HepG2 (cell line): Measurements from ENCODE around the gene LDLRAD4. TPM values are rescaled to one million over a fixed set of nuclear protein-coding genes. Genes with fewer than 3 reads are reported as not detected.

ENCODE experiments used
- ATAC-seq: fragments of 200-7000 bp; cut with Tn5 transposase; 3 replicates; pipeline ENCODE4 v1.9.1; 2020; ENCODE audit warnings: mild to moderate bottlenecking, moderate library complexity
- BruUV-seq: library from RNA; stranded (reverse); fragments of 400-500 nt; replicated peaks from 2 replicates; lab custom pipeline; 2021; lab: Mats Ljungman, UMichigan
- CTCF ChIA-PET: fragments of 300-600 bp; formaldehyde crosslinking; extraction: SDS; loops from one replicate; lab custom pipeline; 2021; ENCODE audit warnings: low total read pairs, inconsistent platforms, low intra/inter-chr PET ratio; lab: Yijun Ruan, JAX
- POLR2A ChIA-PET: fragments of 350-600 bp; sonication (Branson Sonifier 250); formaldehyde crosslinking; loops from one replicate; lab custom pipeline; 2020; ENCODE audit warnings: antibody characterized with exemption, inconsistent platforms; lab: Yijun Ruan, JAX
- DNase-seq: peaks from one replicate; pipeline ENCODE4 v3.0.0-alpha.2; 2015; ENCODE audit warnings: low spot score
- FAIRE-seq: peaks from 3 replicates; lab custom pipeline; 2011; peaks lifted over from hg19 to GRCh38; lab: Jason Lieb, UNC
- H2AFZ ChIP-seq: one replicate; pipeline ENCODE4 v1.6.1; 2011; ENCODE audit warnings: low read length, inconsistent platforms
- H3K27ac ChIP-seq: fragments of 300-600 bp; 3 replicates; pipeline ENCODE4 v1.8.0; 2011; ENCODE audit warnings: mixed run types, mild to moderate bottlenecking, mixed read lengths, low read length, inconsistent platforms; ENCODE audit not compliant: insufficient read depth; ENCODE audit errors: extremely low read length
- H3K27me3 ChIP-seq, 2 experiments: fragments of 200-600 bp in 1 of 2; 2 replicates in 1 of 2; 3 replicates in 1 of 2; pipeline versions ENCODE4 v1.6.0 to v1.8.0; 2011; ENCODE audit warnings: low read length in 2 of 2, mild to moderate bottlenecking in 2 of 2, moderate library complexity in 2 of 2, inconsistent platforms in 1 of 2; ENCODE audit not compliant: insufficient read depth in 2 of 2, control insufficient read depth in 1 of 2
- H3K36me3 ChIP-seq, 2 experiments: fragments of 200-600 bp in 1 of 2; replicated peaks in 1 of 2; 2 replicates in 1 of 2; 3 replicates in 1 of 2; pipeline versions ENCODE4 v1.5.1 to v1.8.0; 2011; ENCODE audit warnings: low read length in 2 of 2, inconsistent platforms in 1 of 2; ENCODE audit not compliant: insufficient read depth in 2 of 2, control insufficient read depth in 1 of 2
- H3K4me1 ChIP-seq: 2 replicates; pipeline ENCODE4 v1.5.1; 2012; ENCODE audit warnings: low read length, inconsistent platforms; ENCODE audit not compliant: insufficient read depth
- H3K4me2 ChIP-seq: 2 replicates; pipeline ENCODE4 v1.6.0; 2011; ENCODE audit warnings: low read depth, low read length, inconsistent platforms
- H3K4me3 ChIP-seq, 3 experiments: fragments of 200-600 bp in 1 of 3; sonication (generic), shearing (Covaris generic) in 1 of 3; replicated peaks in 1 of 3; 2 replicates each; pipeline ENCODE4 v1.5.1; 2011 to 2016; ENCODE audit warnings: low read length in 3 of 3, inconsistent platforms in 2 of 3, low read depth in 2 of 3, mild to moderate bottlenecking in 2 of 3, control low read depth in 1 of 3, mixed read lengths in 1 of 3; ENCODE audit not compliant: insufficient read depth in 1 of 3
- H3K79me2 ChIP-seq: one replicate; pipeline ENCODE4 v1.6.1; 2011; ENCODE audit warnings: low read length, inconsistent platforms; ENCODE audit not compliant: insufficient read depth
- H3K9ac ChIP-seq: 2 replicates; pipeline ENCODE4 v1.6.0; 2011; ENCODE audit warnings: mild to moderate bottlenecking, low read depth, low read length, inconsistent platforms; ENCODE audit not compliant: insufficient read depth
- H3K9me3 ChIP-seq: 2 replicates; pipeline ENCODE4 v1.5.1; 2012; ENCODE audit warnings: mild to moderate bottlenecking, low read length
- H4K20me1 ChIP-seq: 2 replicates; pipeline ENCODE4 v1.6.0; 2011; ENCODE audit warnings: inconsistent platforms, mild to moderate bottlenecking, low read length, moderate library complexity; ENCODE audit not compliant: insufficient read depth
- CENPT ChIP-seq: sonication (generic); formaldehyde crosslinking; IDR thresholded peaks from 2 replicates; pipeline ENCODE4 v1.8.0; 2022; ENCODE audit warnings: low read depth, mild to moderate bottlenecking, moderate library complexity, missing genetic modification reagents
- DNMT3B ChIP-seq: conservative IDR thresholded peaks from 2 replicates; pipeline ENCODE4 v1.6.1; 2016; ENCODE audit warnings: missing biosample characterization, control low read depth
- FIP1L1 ChIP-seq: fragments of 200-400 bp; formaldehyde crosslinking; IDR thresholded peaks from 2 replicates; pipeline ENCODE4 v1.6.1; 2018; ENCODE audit warnings: low read depth, mild to moderate bottlenecking, low read length, moderate library complexity, borderline replicate concordance; ENCODE audit not compliant: insufficient read depth
- FOXP4 ChIP-seq: sonication (generic); formaldehyde crosslinking; IDR thresholded peaks from 2 replicates; pipeline ENCODE4 v1.4.0; 2020; ENCODE audit warnings: missing genetic modification reagents
- GLI4 ChIP-seq: sonication (generic); formaldehyde crosslinking; IDR thresholded peaks from 2 replicates; pipeline ENCODE4 v1.5.1; 2020; ENCODE audit warnings: missing genetic modification reagents, mild to moderate bottlenecking, moderate library complexity, borderline replicate concordance
- HDAC6 ChIP-seq: fragments of 200-600 bp; sonication (generic); IDR thresholded peaks from 2 replicates; pipeline ENCODE4 v1.7.0; 2017; ENCODE audit warnings: mild to moderate bottlenecking, antibody characterized with exemption, low read length, low read depth
- LCORL ChIP-seq, 2 experiments: fragments of 450-650 bp in 1 of 2; sonication (generic) in 1 of 2; formaldehyde crosslinking in 1 of 2; IDR thresholded peaks; 2 replicates each; pipeline versions ENCODE4 v1.5.0 to v1.6.1; 2017 to 2020; ENCODE audit warnings: antibody characterized with exemption in 1 of 2, missing genetic modification reagents in 1 of 2
- NFRKB ChIP-seq: fragments of 450-650 bp; IDR thresholded peaks from 2 replicates; pipeline ENCODE4 v1.6.1; 2017
- ZNF414 ChIP-seq: sonication (generic); formaldehyde crosslinking; IDR thresholded peaks from 2 replicates; pipeline ENCODE4 v1.5.0; 2020; ENCODE audit warnings: missing genetic modification reagents
- ZNF589 ChIP-seq: sonication (generic); formaldehyde crosslinking; conservative IDR thresholded peaks from 2 replicates; pipeline ENCODE4 v1.8.0; 2022; ENCODE audit warnings: mild to moderate bottlenecking, moderate library complexity, missing genetic modification reagents
- ZNF616 ChIP-seq: sonication (generic); formaldehyde crosslinking; IDR thresholded peaks from 2 replicates; pipeline ENCODE4 v1.5.0; 2020; ENCODE audit warnings: low read depth, mild to moderate bottlenecking, missing genetic modification reagents
- ZNF713 ChIP-seq: sonication (generic); formaldehyde crosslinking; IDR thresholded peaks from 2 replicates; pipeline ENCODE4 v1.4.0; 2020; ENCODE audit warnings: mild to moderate bottlenecking, missing genetic modification reagents
- ZSCAN21 ChIP-seq: sonication (generic); formaldehyde crosslinking; IDR thresholded peaks from 2 replicates; pipeline ENCODE4 v1.8.0; 2022; ENCODE audit warnings: mild to moderate bottlenecking, missing genetic modification reagents, moderate library complexity, borderline replicate concordance
- ZSCAN29 ChIP-seq: sonication (generic); formaldehyde crosslinking; conservative IDR thresholded peaks from 2 replicates; pipeline ENCODE4 v1.4.0; 2020; ENCODE audit warnings: mild to moderate bottlenecking, missing genetic modification reagents
- WGBS: methylation state at CpG from one replicate; pipeline ENCODE4 v1.1.6; 2017; ENCODE audit warnings: low lambda C conversion rate; 5-methylcytosine and 5-hydroxymethylcytosine counted together
- in situ Hi-C: cut with HindIII; loops from 2 replicates; pipeline ENCODE4 v1.10.0; 2017; ENCODE audit warnings: low pct_unique_long_range_greater_than_20kb; ENCODE audit not compliant: extremely low pct_ligation_motif_present
- intact Hi-C: fragments of 100-400 bp; cut with micrococcal nuclease; formaldehyde crosslinking; loops from one replicate; pipeline ENCODE4 v1.10.0; 2022; ENCODE audit not compliant: unreplicated experiment
- polyA plus RNA-seq, 8 experiments: library from polyadenylated mRNA; depleted of rRNA in 3 of 8; stranded (reverse) in 7 of 8; unstranded in 1 of 8; fragments of >200 nt; fragmentation: Illumina TruSeq in 4 of 8; extraction: Trizol in 4 of 8; gene quantifications; 2 replicates each; pipeline versions ENCODE4 v1.2.1 to v1.2.3, GENCODE V29; 2011 to 2016; ENCODE audit warnings: low read depth in 4 of 8, missing spikeins in 1 of 8, mixed read lengths in 1 of 8; ENCODE audit not compliant: insufficient read depth in 1 of 8
- total RNA-seq, 5 experiments: library from RNA; depleted of rRNA; stranded (reverse); fragments of >200 nt; fragmentation: Illumina TruSeq; extraction: Trizol; gene quantifications; 2 replicates each; pipeline ENCODE4 v1.2.3, GENCODE V29; 2016; ENCODE audit warnings: low read depth in 1 of 5

LDLRAD4 gene
- total and polyA plus RNA-seq, 2 of the 13 experiments (the other 11 are each of a cell fraction or from before 2014, with no cell fraction given) = 13.6 to 20.9 TPM

- ChIA-PET POLR2A (no interaction called here), CTCF (no interaction called here)
- no peak for FAIRE-seq
- Histone ChIP-seq H3K4me1 (peaks cover 10% of the 10 kb centered on the region), H3K79me2 (no peaks in the 10 kb centered on the region), H3K9me3 (peaks cover 9% of the 10 kb centered on the region; the same call in 1 of the 2 replicates), H3K4me3 (no peak overlapping the region), H4K20me1 (no peaks in the 10 kb centered on the region), H2AFZ (no peak overlapping the region), H3K36me3 (peaks cover 0 to 13% of the 10 kb centered on the region in 2 experiments; a peak in 2 of 5 replicates), H3K27me3 (no peaks in the 10 kb centered on the region), H3K27ac (no peak overlapping the region), H3K4me2 (no peak overlapping the region), H3K9ac (no peak overlapping the region)
- DNase-seq = no peak
- no peak for ATAC-seq
- BruUV-seq = no TSS peak
- in situ Hi-C loops (no loop called here), intact Hi-C loops (no loop called here)
- 96% methylated on average over 14 of the region's 14 CpGs for WGBS
- no peak for TF ChIP-seq ZNF713 (CRISPR knock-in tag)
- TF ChIP-seq DNMT3B = no peak
Observed at GRCh38 chr18:13494871-13495445, 276.4 kb downstream of the LDLRAD4 start.

GRCh38 chr18:13495961-13496360 is 277.4 kb downstream of the LDLRAD4 start:
- 88% methylated on average over 8 of the region's 8 CpGs for WGBS
- no TSS peak for BruUV-seq
- TF ChIP-seq ZNF589 (no peak), LCORL (IDR thresholded peaks at IDR 0.05) (no peak), LCORL (CRISPR knock-in tag; IDR thresholded peaks at IDR 0.05) (no peak), HDAC6 (no peak), ZSCAN29 (CRISPR knock-in tag) (no peak), ZNF616 (no peak), NFRKB (no peak), ZSCAN21 (CRISPR knock-in tag) (no peak), CENPT (CRISPR knock-in tag) (no peak), FIP1L1 (no peak), FOXP4 (no peak), GLI4 (CRISPR knock-in tag) (no peak), ZNF414 (CRISPR knock-in tag) (no peak)

More at GRCh38 chr18:13495961-13496360, 277.4 kb downstream of the LDLRAD4 start:
- Histone ChIP-seq H3K27me3 (no peaks in the 10 kb centered on the region), H4K20me1 (no peaks in the 10 kb centered on the region), H3K9ac (no peak overlapping the region), H3K4me1 (peaks cover 13% of the 10 kb centered on the region), H3K9me3 (peaks cover 9% of the 10 kb centered on the region; the same call in 1 of the 2 replicates), H2AFZ (no peak overlapping the region), H3K79me2 (no peaks in the 10 kb centered on the region), H3K4me3 (no peak overlapping the region), H3K27ac (no peak overlapping the region), H3K36me3 (peaks cover 0 to 13% of the 10 kb centered on the region in 2 experiments; a peak in 2 of 5 replicates), H3K4me2 (no peak overlapping the region)
- no peak for ATAC-seq
- in situ Hi-C loops (no loop called here), intact Hi-C loops (no loop called here)
- FAIRE-seq = no peak
- CTCF ChIA-PET = no interaction called here
- DNase-seq = no peak
- POLR2A ChIA-PET = no interaction called here
